Raji (cell line): ENCODE measurements around the gene SLC25A22.

ENCODE experiments used
- POLR2A ChIP-seq: IDR thresholded peaks from 2 replicates; pipeline ENCODE4 v1.6.1; 2011; ENCODE audit warnings: low read depth, low read length, control low read depth; ENCODE audit not compliant: insufficient read depth

The SLC25A22 gene

GRCh38 chr11:791658-792534 lies 6.2 kb downstream of the SLC25A22 start:
- TF ChIP-seq POLR2A = no peak

DNA sequence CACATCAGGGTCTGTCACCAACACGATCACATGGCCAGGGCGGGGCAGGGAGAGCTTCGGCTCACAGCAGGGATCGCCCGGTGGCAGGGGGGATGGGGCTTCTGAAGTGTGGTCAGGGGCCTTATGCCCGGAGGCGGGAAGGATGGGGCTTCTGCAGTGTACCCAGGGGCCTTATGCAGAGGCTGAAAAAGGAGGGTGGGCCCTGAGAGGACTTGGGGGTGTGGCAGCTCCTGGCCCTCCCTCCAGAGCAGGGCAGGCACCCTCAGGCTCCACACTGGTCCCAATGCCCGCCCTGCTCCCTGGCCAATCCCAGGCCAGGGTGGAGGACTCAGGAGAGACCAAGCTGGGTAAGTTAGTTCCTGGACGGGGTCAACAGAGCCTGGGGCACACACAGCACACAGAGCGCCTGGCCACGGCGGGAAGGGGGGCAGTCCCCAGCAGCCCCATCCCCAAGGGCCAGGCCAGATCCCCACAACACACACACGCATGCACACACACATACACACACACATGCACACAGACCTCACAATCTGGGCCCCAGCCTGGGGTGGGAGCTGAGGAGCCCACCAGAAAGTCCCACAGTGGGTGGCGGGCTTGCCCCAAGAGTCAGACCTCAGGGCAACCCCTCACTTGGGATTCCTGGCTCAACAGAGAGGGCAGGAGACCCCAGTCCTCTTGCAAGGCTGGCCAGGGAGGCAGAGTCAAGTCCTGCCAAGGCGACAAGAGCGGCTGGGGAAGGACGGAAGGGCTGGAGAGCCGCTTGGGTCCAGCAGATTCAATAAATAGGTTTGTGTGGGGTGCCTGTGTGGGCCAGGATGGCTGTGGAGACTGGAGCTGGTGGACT lies 7.1 kb downstream of the SLC25A22 start:
- TF ChIP-seq POLR2A = 0 out of 2 replicates have a peak, but pooled peaks have one; percentile 23

- no peak for TF ChIP-seq POLR2A
These were observed 8.1 kb downstream of the SLC25A22 start, which contains the start of gene CEND1 for GRCh38 chr11:789943-790342. TSS of gene CEND1 (minus strand) at chr11:790090. CDS start at chr11:788576, 1,514 bp downstream.

GRCh38 chr11:788953-789940 lies 8.8 kb downstream of the SLC25A22 start:
- no peak for TF ChIP-seq POLR2A

DNA sequence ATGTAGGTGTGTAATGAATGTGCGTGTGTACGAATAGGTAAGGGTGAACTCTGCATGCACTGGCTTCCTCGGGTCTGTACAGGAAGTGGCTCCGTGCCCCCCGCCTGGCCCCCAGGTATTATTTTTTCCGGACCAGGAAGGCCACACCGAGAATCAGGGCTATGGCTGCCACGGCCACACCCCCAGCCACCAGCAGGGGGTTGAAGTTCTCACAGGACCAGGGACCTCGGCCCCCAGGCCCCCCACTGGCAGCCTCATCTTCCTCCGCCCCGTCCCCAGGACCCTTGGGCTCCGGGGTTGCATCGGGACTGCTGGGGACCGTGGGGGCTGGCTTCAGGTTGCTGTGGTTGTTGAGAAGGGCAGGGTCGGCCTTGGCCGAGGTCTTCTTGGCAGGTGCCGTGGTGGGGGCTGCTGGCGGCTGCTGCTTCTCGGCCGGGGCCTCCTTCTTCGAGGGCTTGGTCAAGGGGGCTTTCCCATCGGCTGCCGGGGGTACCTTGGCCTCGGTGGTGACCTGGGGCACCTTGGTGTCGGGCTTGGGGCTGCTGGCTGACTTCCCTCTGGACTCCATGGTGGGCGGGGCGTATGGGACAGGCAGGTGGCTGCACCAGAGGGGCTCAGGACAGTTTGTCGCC lies 10.0 kb downstream of the SLC25A22 start:
- no peak for TF ChIP-seq POLR2A

DNA sequence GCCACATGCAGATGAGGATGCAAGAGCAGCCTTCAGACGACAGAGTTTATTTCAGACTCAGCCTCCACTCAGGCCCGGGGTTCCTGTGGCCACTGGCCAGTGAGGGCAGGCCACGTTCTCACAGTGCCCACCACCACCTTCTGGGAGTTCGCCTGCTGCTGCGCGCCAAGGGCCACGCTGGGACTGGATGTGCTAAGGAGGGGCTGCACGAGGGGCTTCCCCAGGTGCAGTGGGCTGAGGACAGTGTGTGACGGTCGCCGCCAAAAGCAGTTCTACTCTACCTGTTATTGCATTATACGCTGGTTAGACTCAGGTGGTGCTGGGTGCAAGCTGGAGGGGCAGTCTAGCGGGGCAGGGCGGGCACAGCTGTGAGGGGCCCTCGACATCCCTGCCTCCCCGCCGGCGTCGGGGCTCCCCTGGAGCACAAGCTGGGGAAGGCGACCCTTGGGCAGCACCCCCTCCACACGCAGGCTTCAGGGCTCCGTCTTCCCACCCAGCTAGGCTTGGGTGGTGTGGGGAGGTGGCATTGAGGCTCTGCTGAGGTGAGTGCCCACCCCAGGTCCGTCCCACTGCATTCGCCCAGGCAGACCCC lies 10.9 kb downstream of the SLC25A22 start:
- no peak for TF ChIP-seq POLR2A

DNA sequence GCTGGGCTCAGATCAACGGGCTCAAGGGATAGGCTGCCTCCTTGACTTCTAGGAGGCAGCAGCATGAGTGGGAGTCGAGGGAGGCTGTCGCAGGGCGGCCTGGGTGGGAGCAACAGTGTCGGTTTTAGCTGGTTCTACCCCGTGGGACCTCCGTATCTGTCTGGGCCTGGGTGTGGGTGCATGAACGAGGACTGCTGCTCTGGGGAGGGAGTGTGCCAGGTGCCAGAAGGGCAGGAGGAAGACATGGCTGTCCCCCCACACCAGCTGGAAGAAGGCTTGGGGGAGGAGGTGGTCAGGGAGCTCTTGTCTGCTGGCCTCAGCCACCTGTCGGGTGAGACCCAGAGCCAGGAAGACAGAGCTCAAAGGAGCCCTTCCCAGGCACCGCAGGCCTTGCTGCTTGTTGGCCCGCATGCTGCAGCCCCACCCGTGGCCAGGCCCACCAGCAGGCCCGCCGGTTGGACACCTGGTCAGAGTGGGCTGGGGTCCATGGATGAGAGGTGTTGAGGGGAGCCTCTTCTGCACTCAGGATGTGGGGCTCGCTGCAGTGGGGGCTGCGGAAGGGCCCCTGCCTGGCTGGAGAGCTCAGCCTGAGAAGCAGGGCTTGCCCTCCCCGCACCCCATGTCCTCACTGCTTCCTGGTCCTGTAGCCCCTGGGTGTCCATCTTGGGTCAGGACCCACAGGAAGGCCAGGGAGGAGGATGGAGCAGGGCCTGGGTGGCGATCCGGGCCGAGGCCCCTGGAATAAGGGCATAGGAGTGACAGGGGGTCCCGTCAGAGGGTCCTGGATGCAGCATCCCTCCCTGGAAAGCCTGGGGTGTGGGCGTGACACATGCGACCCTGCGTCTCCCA lies 11.6 kb downstream of the SLC25A22 start:
- TF ChIP-seq POLR2A = peak; percentile 48; the same call in 1 of the 2 replicates

DNA sequence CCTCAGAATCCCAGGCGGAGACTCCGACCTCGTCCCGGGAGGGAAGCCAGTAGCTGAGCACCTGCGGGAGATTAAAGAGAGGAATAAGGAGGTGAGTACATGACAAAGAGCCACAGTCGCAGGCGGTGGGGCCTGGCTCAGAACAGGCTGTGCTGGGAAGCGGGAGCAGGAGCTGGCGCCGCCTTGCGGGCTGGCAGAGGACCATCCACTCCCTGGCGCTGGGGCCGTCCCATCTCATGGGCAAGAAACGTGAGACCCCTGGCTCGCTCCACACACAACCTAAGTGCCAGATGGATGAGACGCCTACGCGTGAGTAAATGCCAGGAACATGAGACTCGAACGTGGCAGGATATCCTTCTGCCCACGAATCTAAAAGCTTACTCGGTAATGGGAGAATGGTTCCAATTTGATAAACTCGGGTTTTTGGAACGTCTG lies 14.5 kb downstream of the SLC25A22 start:
- TF ChIP-seq POLR2A = peak; percentile 8; the same call in 1 of the 2 replicates

GRCh38 chr11:782264-783174 lies 15.6 kb downstream of the SLC25A22 start:
- TF ChIP-seq POLR2A = 0 out of 2 replicates have a peak, but pooled peaks have one; percentile 25

DNA sequence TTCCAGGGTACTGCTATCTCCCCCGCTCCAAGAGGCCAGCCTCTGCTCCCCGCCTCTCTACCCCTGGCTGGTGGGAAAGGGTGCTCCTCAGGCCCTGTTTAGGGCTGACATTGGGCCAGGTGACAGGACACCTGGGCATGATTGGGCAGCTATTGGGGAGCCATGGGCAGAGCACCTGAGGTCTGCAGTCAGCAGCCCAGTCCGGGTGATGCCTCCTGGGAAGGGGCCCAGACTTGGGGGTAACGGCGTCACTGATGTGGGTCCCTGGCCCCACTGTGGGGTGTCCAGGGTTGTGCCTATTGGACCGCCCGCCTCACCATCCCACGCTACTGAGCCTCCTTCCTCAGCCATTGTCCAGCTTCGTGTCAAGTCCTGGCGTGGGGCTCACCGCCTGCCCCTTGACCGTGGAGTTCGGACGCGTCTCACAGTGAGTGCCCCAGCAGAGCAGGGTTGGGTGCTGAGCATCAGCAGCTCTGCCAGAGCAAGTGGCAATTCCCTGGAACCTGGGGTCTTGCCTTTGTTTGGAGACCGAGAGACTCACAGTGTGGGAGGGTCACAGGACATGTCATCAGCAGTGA lies 18.0 kb downstream of the SLC25A22 start:
- no peak for TF ChIP-seq POLR2A
